HG02623 (cell line): Measurements from ENCODE around the gene PHF14.
"Not testable (repeated sequence)": the region's sequence is repeated elsewhere in the genome, so short reads cannot be mapped to it uniquely, and the experiment has no call there.

Experiments used
- ATAC-seq: cut with Tn5 transposase; IDR thresholded peaks from one replicate; pipeline ENCODE4 v1.9.1; 2021; ENCODE audit warnings: moderate library complexity; ENCODE audit not compliant: unreplicated experiment

Gene PHF14, protein sequence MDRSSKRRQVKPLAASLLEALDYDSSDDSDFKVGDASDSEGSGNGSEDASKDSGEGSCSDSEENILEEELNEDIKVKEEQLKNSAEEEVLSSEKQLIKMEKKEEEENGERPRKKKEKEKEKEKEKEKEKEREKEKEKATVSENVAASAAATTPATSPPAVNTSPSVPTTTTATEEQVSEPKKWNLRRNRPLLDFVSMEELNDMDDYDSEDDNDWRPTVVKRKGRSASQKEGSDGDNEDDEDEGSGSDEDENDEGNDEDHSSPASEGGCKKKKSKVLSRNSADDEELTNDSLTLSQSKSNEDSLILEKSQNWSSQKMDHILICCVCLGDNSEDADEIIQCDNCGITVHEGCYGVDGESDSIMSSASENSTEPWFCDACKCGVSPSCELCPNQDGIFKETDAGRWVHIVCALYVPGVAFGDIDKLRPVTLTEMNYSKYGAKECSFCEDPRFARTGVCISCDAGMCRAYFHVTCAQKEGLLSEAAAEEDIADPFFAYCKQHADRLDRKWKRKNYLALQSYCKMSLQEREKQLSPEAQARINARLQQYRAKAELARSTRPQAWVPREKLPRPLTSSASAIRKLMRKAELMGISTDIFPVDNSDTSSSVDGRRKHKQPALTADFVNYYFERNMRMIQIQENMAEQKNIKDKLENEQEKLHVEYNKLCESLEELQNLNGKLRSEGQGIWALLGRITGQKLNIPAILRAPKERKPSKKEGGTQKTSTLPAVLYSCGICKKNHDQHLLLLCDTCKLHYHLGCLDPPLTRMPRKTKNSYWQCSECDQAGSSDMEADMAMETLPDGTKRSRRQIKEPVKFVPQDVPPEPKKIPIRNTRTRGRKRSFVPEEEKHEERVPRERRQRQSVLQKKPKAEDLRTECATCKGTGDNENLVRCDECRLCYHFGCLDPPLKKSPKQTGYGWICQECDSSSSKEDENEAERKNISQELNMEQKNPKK

DNA sequence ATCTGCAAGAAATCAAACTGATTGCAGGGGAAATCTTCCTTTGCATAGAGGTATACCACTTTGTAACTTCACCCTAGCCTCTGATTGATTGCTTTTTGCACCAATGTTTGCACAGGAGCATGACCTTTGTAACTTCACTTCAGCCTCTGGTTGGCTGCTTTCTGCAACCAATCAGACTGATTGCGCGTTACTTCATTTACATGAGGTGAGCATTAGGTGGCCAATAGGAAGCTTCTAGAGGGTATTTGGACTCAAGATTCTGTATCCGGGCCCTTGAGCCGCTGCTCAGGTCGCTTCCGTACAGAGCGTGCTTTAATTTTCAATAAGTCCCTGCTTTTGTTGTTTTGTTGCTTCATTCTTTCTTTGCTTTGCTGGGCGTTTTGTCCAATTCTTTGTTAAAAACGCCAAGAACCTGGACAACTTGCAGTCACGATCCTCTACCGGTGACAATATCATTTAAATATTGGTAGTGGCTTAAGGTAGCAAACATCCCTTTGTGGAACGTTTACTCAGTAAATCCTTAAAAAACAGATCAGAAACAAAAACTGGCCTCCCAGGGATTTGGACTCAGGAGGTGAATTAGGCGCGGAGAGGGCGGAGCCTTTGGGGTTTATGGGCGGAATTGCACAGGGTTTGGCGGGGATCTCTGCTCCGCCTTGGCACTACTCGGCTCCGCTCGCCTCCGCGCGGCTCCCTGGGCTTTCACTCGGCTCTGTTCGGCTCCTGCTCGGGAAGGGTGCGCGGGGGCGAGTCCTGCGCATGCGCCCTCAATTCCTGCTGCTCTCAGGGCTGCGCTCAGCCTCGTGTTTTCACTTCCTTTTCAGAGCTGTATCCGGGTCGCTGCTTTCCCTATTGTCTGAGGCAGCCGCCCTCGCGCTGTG, at the start of gene PHF14:
PHF14 (plus strand) TSS at position 812 of the 881 bp plus-strand sequence. CDS start 452 bp downstream, outside the sequence.
- peak; percentile 96 for ATAC-seq

DNA sequence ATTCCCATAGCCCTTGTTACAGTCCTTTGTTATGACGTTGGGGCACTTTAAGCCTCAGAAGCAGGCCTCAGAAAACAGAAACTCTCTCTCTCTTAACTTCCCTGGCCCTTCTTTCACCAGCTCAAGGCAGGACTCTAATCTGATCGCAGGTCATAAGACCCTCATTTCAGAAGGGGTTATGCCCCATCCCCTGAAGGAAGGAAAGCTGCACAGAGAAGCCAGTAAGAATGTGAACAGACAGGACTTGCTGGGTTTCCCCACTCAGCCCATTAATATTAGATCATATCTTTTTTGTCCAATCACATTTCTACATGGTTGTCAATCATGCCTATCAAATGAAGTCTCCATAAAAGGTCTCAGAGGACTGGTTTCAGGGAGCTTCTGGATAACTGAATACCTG, 49.3 kb upstream of the PHF14 start:
- ATAC-seq = no peak

- ATAC-seq = not testable (repeated sequence)
Observed at GRCh38 chr7:10928203-10928602, 45.5 kb upstream of the PHF14 start.

GRCh38 chr7:10930551-10930950, 43.1 kb upstream of the PHF14 start:
- ATAC-seq = no peak

GRCh38 chr7:10931161-10931560, 42.5 kb upstream of the PHF14 start:
- ATAC-seq = no peak

- no peak for ATAC-seq
Observed at GRCh38 chr7:10934292-10934691, 39.4 kb upstream of the PHF14 start.

- ATAC-seq = peak; percentile 17
Observed at GRCh38 chr7:10939237-10939910, 34.3 kb upstream of the PHF14 start.

- peak; percentile 86 for ATAC-seq
Observed at GRCh38 chr7:10939911-10940703, 33.6 kb upstream of the PHF14 start.

DNA sequence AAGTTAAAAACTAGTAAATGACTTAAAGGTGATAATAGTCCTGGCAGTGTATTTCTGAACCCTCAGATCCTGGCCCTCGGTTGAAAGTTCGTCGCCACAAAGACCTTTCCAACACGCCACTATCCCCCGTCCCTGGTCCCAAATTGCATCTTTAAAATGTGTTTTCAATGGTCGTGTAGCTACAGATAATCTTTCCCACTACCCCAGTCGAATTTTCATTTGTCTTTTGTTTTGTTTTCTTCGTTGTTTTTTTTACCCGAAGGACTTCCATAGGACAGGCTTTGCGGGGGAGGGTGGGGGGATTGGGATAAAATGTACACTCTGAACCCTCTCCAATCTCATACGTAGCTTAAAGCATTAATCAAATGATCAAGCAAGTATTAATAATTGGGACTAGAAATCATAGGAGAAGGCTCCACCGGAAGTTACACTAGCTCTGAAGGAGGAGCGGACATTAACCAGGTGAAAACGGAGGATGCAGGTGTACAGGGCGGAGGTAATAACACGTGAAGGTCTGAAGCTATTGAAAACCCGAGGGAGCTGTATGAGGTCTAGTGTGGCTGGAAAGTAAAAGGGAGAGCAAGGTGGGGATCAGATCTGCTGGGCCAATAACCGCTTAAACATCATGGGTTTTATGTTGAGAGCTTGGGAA, 32.8 kb upstream of the PHF14 start:
- no peak for ATAC-seq

DNA sequence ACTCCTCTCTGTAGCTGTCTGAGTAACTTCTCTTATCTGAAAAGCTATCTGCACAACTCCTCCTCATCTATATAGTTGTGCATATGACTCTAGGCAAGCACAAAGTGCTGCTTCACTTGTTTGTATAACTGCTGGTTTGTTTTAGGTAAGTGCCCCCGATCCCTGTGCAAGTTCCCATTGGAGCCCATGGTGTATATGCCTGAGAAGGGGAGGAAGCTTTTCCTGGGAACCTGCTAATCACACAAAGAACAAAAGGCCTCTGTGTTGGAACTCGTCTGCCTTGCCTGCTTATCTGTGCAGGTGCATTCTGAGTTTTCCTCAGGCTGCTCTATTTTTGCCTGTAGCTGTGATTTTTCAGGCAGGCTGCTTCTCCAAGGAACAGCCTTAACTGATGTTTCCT, 23.2 kb upstream of the PHF14 start:
- no peak for ATAC-seq

- ATAC-seq = not testable (repeated sequence)
Observed at GRCh38 chr7:10950974-10951578, 22.6 kb upstream of the PHF14 start.

DNA sequence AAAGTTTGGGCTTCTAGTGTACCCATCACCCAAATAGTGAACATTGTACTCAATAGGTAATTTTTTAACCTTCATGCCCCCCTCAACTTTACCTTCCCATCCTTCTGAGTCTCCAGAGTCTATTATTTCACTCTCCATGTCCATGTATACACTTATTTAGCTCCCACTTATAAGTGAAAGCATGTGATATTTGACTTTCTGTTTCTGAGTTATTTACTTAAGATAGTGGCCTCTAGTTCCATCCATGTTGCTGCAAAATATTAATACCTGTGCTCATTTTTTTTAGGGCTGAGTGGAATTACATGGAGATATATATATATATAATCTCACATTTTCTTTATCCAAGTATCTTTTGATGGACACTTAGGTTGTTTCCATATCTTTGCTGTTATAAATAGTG, 21.1 kb upstream of the PHF14 start:
- ATAC-seq = no peak

DNA sequence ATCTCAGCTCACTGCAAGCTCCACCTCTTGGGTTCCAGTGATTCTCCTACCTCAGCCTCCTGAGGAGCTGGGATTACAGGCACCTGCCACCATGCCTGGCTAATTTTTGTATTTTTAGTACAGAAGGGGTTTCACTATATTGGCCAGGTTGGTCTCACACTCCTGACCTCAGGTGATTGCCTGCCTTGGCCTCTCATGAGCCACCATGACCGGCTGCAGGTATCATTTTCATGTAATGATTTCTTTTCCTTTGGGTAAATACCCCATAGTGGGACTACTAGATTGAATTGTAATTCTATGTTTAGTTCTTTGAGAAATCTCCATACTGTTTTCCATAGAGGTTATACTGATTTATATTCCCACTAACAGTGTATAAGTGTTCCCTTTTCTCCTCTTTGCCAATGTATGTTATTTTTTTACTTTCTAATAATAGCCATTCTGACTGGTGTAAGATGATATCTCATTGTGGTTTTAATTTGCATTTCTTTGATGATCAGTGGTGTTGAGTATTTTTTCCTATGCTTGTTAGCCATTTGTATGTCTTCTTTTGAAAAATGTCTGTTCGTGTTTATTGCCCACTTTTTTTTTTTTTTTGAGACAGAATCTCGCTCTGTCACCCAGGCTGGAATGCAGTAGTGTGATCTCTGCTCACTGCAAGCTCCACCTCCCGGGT, 20.5 kb upstream of the PHF14 start:
- ATAC-seq = not testable (repeated sequence)

DNA sequence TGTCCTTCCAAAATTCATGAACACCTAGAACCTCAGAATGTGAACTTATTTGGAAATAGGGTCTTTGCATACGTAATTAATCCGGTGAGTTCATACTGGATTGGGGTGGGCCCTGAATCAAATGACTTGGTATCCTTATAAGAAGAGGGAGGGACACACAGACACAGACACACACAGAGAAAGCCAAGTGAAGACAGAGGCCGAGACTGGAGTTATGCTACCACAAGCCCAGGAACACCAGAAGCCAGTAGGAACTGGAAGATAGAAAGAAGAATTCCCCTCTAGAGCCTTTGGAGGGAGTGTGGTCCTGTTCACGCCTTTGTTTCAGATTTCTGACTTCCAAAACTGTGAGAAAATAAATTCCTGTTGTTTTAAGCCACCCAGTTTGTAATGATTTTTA, 17.1 kb upstream of the PHF14 start:
- ATAC-seq = no peak

DNA sequence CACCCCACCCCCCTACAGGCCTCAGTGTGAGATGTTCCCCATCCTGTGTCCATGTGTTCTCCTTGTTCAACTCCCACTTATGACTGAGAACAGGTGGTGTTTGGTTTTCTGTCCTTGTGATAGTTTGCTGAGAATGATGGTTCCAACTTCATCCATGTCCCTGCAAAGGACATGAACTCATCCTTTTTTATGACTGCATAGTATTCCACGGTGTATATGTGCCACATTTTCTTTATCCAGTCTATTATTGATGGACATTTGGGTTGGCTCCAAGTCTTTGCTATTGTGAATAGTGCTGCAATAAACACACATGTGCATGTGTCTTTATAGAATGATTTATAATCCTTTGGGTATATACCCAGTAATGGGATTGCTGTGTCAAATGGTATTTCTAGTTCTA, 13.4 kb upstream of the PHF14 start:
- not testable (repeated sequence) for ATAC-seq

GRCh38 chr7:10965016-10965415, 8.7 kb upstream of the PHF14 start:
- ATAC-seq = not testable (repeated sequence)

GRCh38 chr7:10972174-10972573, 1.5 kb upstream of the PHF14 start:
- ATAC-seq = no peak
